Skeletal muscle tissue (tissue), 4 donors: ENCODE results near the gene FBXL14. TPM values are rescaled to one million over a fixed set of nuclear protein-coding genes. Genes with fewer than 3 reads are reported as not detected.
A peak's percentile ranks its signal among the peaks of the same experiment; 100 is the strongest.

Source experiments
- H3K27ac ChIP-seq: one replicate; pipeline ENCODE4 v1.7.0; 2013; ENCODE audit warnings: mild to moderate bottlenecking, low read depth, low read length, inconsistent platforms
- H3K27me3 ChIP-seq, 3 donors: one replicate each; pipeline ENCODE4 v1.7.0; 2013; ENCODE audit warnings: low read length in 3 of 3; ENCODE audit not compliant: control insufficient read depth in 3 of 3, insufficient read depth in 3 of 3
- H3K36me3 ChIP-seq, 3 donors: one replicate each; pipeline ENCODE4 v1.7.0; 2013; ENCODE audit warnings: low read length in 3 of 3; ENCODE audit not compliant: control insufficient read depth in 3 of 3, insufficient read depth in 3 of 3
- H3K4me1 ChIP-seq, 3 donors: one replicate each; pipeline ENCODE4 v1.7.0; 2013; ENCODE audit warnings: low read length in 3 of 3, mild to moderate bottlenecking in 3 of 3; ENCODE audit not compliant: control insufficient read depth in 3 of 3, insufficient read depth in 3 of 3
- H3K4me3 ChIP-seq, 3 donors: one replicate each; pipeline ENCODE4 v1.7.0; 2013; ENCODE audit warnings: low read length in 3 of 3
- H3K9ac ChIP-seq, 3 donors: one replicate each; pipeline ENCODE4 v1.7.0; 2013; ENCODE audit warnings: low read length in 3 of 3, mild to moderate bottlenecking in 3 of 3, moderate library complexity in 2 of 3, low read depth in 1 of 3
- H3K9me3 ChIP-seq, 3 donors: one replicate each; pipeline ENCODE4 v1.7.0; 2013; ENCODE audit warnings: low read length in 3 of 3; ENCODE audit not compliant: control insufficient read depth in 3 of 3
- total RNA-seq: library from RNA; depleted of rRNA; stranded (reverse); fragments of >200 nt; gene quantifications from one replicate; pipeline ENCODE4 v1.2.3, GENCODE V29; 2014
- donor health status: Osteomylitis.

The FBXL14 gene, protein sequence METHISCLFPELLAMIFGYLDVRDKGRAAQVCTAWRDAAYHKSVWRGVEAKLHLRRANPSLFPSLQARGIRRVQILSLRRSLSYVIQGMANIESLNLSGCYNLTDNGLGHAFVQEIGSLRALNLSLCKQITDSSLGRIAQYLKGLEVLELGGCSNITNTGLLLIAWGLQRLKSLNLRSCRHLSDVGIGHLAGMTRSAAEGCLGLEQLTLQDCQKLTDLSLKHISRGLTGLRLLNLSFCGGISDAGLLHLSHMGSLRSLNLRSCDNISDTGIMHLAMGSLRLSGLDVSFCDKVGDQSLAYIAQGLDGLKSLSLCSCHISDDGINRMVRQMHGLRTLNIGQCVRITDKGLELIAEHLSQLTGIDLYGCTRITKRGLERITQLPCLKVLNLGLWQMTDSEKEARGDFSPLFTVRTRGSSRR
- total RNA-seq, result 5.2 TPM

DNA sequence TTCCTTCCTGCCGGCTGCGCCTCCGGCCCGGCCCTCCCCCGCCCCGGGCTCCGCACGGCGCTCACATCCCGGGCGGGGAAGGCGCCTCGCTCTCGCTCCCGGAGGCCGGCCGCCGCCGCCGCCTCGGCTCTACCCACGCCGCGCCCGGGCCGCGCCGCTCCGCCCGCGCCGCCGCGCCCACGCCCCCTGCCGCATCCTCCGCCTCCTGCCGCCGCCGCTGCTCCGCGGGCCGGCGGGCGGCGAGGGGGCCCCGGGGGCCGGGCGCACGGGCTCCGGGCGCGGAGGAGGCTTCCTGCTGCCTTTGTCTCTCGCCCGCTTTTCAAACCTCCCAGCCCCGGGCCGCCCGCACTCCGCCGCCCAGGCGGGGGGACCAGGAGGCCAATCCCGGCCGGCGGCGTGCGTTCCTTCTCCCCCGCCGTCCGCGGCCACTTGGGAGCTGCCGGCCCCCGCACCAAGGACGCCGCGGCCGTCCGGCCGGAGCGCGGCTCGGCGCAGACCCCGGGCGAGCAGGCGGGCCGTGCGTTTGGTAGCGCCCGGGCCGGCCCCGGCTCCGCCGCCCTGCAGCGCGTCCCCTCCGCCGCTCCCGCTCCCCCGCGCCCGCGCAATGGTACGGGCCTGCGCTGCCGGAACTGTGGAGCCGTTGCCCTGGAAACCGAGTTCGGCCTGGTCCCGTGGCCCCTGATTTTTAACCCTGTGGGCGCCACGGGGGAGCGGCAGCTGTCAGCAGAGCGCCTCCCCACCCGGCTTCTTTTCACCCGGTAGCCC, at the start of gene FBXL14:
FBXL14 (minus strand) TSS at position 321 of the 765 bp plus-strand sequence. CDS start 515 bp downstream, outside the sequence.
- H3K9me3 ChIP-seq, result no peaks in the 10 kb centered on the region
- H3K9ac ChIP-seq, result peak within 1 kb of the TSS; percentile 81 to 87 (median 83)
- no peaks in the 10 kb centered on the region for H3K36me3 ChIP-seq
- H3K4me3 ChIP-seq, result peak within 1 kb of the TSS; percentile 87 to 94 (median 88)
- H3K27ac ChIP-seq, result peak within 1 kb of the TSS; percentile 84
- H3K27me3 ChIP-seq, result no peaks in the 10 kb centered on the region
- H3K4me1 ChIP-seq, result peaks cover 35 to 39% (median 37%) of the 10 kb centered on the region in 3 donors

DNA sequence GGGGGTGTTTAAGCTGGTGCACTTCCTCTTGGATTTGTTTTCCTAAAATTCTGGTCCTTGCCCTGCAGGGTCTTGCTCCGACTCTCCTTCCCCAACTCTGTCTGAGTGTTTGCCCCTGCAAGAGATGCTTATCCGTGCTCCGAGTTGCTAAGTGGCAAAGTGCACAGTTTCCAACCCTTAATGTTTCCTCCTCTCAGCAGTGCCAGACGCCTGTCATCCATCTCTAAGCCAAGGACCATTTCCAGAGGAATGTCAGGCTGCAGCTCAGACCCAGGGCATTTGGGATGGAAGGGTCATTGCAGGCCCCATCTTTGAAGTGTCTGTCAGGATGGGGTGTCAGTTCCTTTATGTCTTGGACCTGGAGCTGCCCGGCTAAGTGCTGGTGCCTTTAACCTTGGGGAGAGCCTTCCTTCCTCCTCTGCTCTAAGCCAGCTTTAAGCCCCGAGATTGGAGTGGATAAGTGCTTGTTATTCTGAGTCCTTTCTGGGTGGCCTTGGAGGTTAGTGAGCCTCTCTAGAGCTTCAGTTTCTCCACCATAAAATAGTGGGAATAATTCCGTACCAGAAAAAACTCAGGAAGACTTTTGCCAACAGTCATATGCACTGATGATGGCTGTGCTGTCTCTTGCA, 49.6 kb upstream of the FBXL14 start:
- peaks cover 12 to 13% (median 12%) of the 10 kb centered on the region in 3 donors for H3K4me1 ChIP-seq
- H3K9me3 ChIP-seq, result no peaks in the 10 kb centered on the region
- H3K36me3 ChIP-seq, result peaks cover 0 to 3% (median 2%) of the 10 kb centered on the region in 3 donors
- H3K27ac ChIP-seq, result no peak overlapping the region
- peaks cover 0 to 5% (median 0%) of the 10 kb centered on the region in 3 donors for H3K27me3 ChIP-seq
- no peak overlapping the region for H3K4me3 ChIP-seq
- no peak overlapping the region for H3K9ac ChIP-seq

DNA sequence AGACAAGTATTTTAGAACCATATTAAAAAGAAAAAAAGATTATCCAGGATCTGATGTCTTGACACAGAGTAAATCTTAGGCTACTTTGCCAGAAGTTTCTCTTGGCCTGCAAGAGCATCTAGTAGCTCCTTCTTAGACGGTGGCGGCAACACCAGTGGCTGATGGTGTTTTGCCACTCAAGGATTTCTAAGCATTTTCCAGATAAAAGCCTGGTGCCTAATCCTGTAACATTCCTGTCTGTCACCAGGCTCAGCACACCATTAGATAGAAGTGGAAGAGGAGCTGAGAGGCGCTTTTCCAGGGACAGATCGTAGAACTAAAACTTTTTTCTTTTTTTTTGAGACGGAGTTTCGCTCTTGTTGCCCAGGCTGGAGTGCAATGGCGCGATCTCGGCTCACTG, 48.7 kb upstream of the FBXL14 start:
- no peak overlapping the region for H3K27ac ChIP-seq

DNA sequence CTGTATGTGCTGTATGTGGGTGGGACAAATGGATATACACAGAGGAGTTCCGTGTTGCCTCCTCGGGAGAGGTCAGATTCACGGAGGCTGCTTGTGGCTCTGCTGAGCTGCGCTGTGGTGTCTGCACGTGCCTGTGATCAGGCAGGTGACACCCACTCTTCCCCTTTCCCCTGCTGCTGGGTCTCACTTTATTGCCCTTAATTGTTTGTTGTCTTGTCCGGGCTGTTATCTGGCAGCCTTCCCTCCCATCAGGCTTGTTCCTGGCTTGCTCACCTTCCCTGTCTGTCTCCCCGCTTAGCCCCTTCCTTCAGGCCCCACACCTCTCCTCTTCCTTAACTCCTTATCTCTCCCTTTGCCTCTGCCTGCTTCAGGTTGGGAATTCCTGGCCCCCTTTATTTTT, 48.1 kb upstream of the FBXL14 start:
- Histone ChIP-seq H3K27ac (no peak overlapping the region), H3K4me1 (peaks cover 12 to 13% (median 12%) of the 10 kb centered on the region in 3 donors), H3K36me3 (peaks cover 0 to 3% (median 2%) of the 10 kb centered on the region in 3 donors), H3K4me3 (no peak overlapping the region), H3K27me3 (peaks cover 0 to 11% (median 0%) of the 10 kb centered on the region in 3 donors), H3K9ac (no peak overlapping the region), H3K9me3 (no peaks in the 10 kb centered on the region)

More for the DNA sequence above, 48.7 kb upstream of the FBXL14 start:
- Histone ChIP-seq H3K27me3 (peaks cover 0 to 11% (median 0%) of the 10 kb centered on the region in 3 donors), H3K4me1 (peaks cover 12 to 13% (median 12%) of the 10 kb centered on the region in 3 donors), H3K9ac (no peak overlapping the region), H3K4me3 (no peak overlapping the region), H3K36me3 (peaks cover 0 to 3% (median 2%) of the 10 kb centered on the region in 3 donors), H3K9me3 (no peaks in the 10 kb centered on the region)

DNA sequence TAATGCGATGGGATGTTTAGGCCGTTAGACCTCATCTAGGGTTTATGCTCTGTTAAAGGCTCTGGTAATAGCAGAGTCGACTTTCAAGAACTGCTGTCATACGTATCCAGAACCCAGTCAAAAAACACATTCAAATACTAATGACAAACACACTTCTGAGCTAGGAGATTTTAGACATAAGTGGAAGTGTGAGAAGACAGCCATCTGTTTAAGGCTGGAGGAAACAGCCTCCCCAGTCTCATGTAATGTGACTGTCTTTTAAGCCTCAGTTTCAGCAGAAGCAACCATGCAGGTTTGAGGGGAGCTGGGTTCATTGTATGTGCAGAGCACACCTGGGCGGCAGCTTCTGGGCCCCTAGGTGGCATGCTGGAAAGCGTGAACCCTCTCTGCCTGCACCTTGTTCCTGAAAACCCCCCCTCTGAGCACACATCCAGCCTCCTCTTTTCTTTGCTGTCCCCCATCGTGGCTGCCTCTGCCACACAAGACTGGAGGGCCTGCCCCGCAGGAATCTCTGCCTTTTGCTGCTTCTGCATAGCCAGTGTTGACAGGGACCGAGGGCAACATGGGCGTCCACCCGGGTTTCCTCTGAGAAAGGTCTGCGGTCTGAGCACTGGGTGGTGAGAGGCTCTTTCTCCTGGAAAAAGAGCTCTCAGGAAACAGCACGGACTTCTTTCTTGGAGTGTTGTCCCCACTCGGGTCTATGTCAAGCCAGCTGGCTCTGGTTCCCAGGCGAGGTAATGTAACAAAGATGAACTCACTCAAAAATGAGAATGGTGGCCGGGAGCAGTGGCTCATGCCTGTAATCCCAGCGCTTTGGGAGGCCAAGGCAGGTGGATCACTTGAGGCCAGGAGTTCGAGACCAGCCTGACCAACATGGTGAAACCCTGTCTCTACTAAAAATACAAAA, 46.2 kb upstream of the FBXL14 start:
- no peak overlapping the region for H3K9ac ChIP-seq
- no peaks in the 10 kb centered on the region for H3K36me3 ChIP-seq
- H3K27ac ChIP-seq, result no peak overlapping the region
- peaks cover 12 to 13% (median 12%) of the 10 kb centered on the region in 3 donors for H3K4me1 ChIP-seq
- H3K4me3 ChIP-seq, result no peak overlapping the region
- H3K9me3 ChIP-seq, result no peaks in the 10 kb centered on the region
- H3K27me3 ChIP-seq, result peaks cover 0 to 11% (median 0%) of the 10 kb centered on the region in 3 donors

DNA sequence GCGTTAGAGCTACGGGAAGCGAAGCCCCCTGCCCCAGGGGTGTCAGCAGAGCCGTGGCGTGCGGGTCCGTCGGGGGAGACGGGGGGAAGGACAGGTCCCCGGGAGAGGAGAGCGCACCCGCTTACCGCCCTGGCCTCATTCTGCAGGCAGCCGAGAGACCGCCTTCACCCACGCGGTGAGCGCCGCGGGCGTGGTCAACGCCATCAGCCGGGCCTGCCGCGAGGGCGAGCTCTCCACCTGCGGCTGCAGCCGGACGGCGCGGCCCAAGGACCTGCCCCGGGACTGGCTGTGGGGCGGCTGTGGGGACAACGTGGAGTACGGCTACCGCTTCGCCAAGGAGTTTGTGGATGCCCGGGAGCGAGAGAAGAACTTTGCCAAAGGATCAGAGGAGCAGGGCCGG, 45.2 kb upstream of the FBXL14 start:
- peaks cover 6 to 8% (median 7%) of the 10 kb centered on the region in 3 donors for H3K4me1 ChIP-seq
- no peaks in the 10 kb centered on the region for H3K9me3 ChIP-seq
- no peaks in the 10 kb centered on the region for H3K36me3 ChIP-seq
- no peak overlapping the region for H3K27ac ChIP-seq
- no peak overlapping the region for H3K9ac ChIP-seq
- peaks cover 0 to 13% (median 0%) of the 10 kb centered on the region in 3 donors for H3K27me3 ChIP-seq
- no peak overlapping the region for H3K4me3 ChIP-seq

DNA sequence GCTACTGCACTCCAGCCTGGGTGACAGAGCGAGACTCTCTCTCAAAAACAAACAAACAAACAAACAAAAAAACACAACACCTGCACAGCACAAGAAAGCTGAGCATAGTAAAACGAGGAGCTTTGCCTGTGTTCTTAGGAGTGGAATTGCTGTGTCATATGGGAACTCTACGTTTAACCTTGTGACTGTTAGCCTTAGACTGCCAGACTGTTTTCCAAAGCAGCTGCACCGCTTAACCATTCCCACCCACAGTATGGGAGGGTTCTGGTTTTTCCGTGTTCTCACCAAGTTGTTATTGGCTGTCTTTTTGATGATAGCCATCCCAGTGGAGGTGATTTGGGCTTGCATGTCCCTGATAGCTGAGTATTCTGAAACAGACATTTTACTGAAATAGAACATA, 43.8 kb upstream of the FBXL14 start:
- Histone ChIP-seq H3K4me1 (peaks cover 0 to 2% (median 0%) of the 10 kb centered on the region in 3 donors), H3K36me3 (no peaks in the 10 kb centered on the region), H3K4me3 (no peak overlapping the region), H3K9me3 (no peaks in the 10 kb centered on the region), H3K27me3 (peaks cover 0 to 19% (median 0%) of the 10 kb centered on the region in 3 donors), H3K9ac (no peak overlapping the region), H3K27ac (no peak overlapping the region)

DNA sequence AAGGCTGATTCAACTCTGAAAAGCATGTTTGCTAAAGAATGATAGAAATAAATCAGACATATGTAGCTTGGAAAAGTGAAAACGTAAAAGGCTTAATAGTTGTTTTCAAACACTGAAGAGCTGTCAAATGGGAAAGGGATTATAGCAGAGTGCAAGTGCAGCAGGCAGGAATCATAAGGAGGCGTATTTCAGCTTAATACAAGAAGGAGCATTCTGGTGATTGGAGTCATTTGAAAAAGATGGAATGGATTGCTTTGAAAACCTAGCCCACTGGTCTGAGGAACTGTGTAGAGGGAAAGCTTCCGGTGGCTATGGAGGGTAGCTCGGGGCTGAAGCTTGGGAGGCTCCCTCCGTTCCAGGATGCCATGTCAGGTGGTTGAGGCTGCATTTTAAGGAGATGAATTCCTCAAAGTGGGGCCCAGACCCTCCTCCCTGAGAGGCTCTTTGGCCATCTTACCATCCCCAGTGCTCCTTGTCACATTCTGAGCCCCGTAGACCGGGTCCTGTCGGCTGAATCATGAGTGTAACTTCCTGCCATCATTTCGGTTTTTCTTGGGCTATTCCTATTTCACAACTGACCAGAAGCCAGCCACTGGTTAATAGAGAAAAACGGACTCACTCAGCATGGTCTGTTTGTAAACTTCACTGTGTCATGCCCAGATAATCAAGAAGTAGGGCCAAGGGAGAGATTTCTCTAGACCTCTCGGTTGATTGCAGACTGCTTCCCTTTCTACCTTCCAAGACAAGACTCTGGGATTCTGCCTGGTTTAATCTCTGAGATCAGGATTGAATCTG, 41.1 kb upstream of the FBXL14 start:
- H3K27ac ChIP-seq, result no peak overlapping the region
- no peaks in the 10 kb centered on the region for H3K9me3 ChIP-seq
- H3K4me3 ChIP-seq, result no peak overlapping the region
- H3K4me1 ChIP-seq, result peaks cover 4 to 13% (median 7%) of the 10 kb centered on the region in 3 donors
- H3K27me3 ChIP-seq, result peaks cover 16 to 41% (median 21%) of the 10 kb centered on the region in 3 donors
- H3K36me3 ChIP-seq, result no peaks in the 10 kb centered on the region
- no peak overlapping the region for H3K9ac ChIP-seq
